Endothelial cell of umbilical vein (primary cell): ENCODE measurements around the gene KLHL10. TPM values are rescaled to one million over a fixed set of nuclear protein-coding genes. Genes with fewer than 3 reads are reported as not detected.

ENCODE experiments used
- BruUV-seq: library from RNA; stranded (reverse); fragments of 400-500 nt; replicated peaks from 2 replicates; lab custom pipeline; 2021; lab: Mats Ljungman, UMichigan
- CTCF ChIA-PET: fragments of 300-600, 350-600 bp; sonication (Branson Sonifier 250); formaldehyde crosslinking; loops from one replicate; lab custom pipeline; 2021; ENCODE audit warnings: antibody characterized with exemption, inconsistent platforms; lab: Charles Lee
- POLR2A ChIA-PET: fragments of 300-600, 350-600 bp; sonication (Branson Sonifier 250); formaldehyde crosslinking; loops from one replicate; lab custom pipeline; 2021; ENCODE audit warnings: antibody characterized with exemption, inconsistent platforms; lab: Charles Lee
- DNase-seq: peaks from one replicate; pipeline ENCODE4 v3.0.0-alpha.2; 2011; ENCODE audit warnings: low read depth, low spot score
- FAIRE-seq: peaks from 2 replicates; lab custom pipeline; 2011; peaks lifted over from hg19 to GRCh38; lab: Jason Lieb, UNC
- H2AFZ ChIP-seq: 2 replicates; pipeline ENCODE4 v1.6.0; 2012; ENCODE audit warnings: low read depth, low read length, control low read depth, inconsistent platforms
- H3K27ac ChIP-seq: 2 replicates; pipeline ENCODE4 v1.5.1; 2011; ENCODE audit warnings: low read depth, mild to moderate bottlenecking, control low read depth, low read length, moderate library complexity; ENCODE audit not compliant: insufficient read depth
- H3K27me3 ChIP-seq, 2 experiments: 2 replicates each; pipeline versions ENCODE4 v1.6.0 to v1.6.1; 2011; ENCODE audit warnings: low read length in 2 of 2, mixed read lengths in 1 of 2; ENCODE audit not compliant: control insufficient read depth in 2 of 2, insufficient read depth in 2 of 2
- H3K36me3 ChIP-seq, 2 experiments: 2 replicates in 1 of 2; 3 replicates in 1 of 2; pipeline ENCODE4 v1.5.1; 2011; ENCODE audit warnings: low read length in 2 of 2, mild to moderate bottlenecking in 1 of 2, moderate library complexity in 1 of 2; ENCODE audit not compliant: control insufficient read depth in 2 of 2, insufficient read depth in 2 of 2; ENCODE audit errors: extremely low read depth in 1 of 2
- H3K4me1 ChIP-seq: 3 replicates; pipeline ENCODE4 v1.5.1; 2011; ENCODE audit warnings: mild to moderate bottlenecking, low read length; ENCODE audit not compliant: control insufficient read depth, insufficient read depth; ENCODE audit errors: extremely low read depth
- H3K4me2 ChIP-seq: 2 replicates; pipeline ENCODE4 v1.6.1; 2011; ENCODE audit warnings: low read length, control low read depth, mixed read lengths; ENCODE audit not compliant: insufficient read depth
- H3K4me3 ChIP-seq, 3 experiments: fragments of 200-600 bp in 1 of 3; sonication (generic), shearing (Covaris generic) in 1 of 3; replicated peaks in 1 of 3; 2 replicates each; pipeline ENCODE4 v1.5.1; 2011 to 2016; ENCODE audit warnings: control low read depth in 3 of 3, low read length in 3 of 3, mild to moderate bottlenecking in 2 of 3, inconsistent platforms in 1 of 3, low read depth in 1 of 3, moderate library complexity in 1 of 3; ENCODE audit not compliant: insufficient read depth in 1 of 3
- H3K79me2 ChIP-seq: 2 replicates; pipeline ENCODE4 v1.6.0; 2012; ENCODE audit warnings: low read length, inconsistent platforms; ENCODE audit not compliant: control insufficient read depth, insufficient read depth
- H3K9ac ChIP-seq: replicated peaks from 2 replicates; pipeline ENCODE3; 2011; ENCODE audit warnings: low read length, control low read depth; ENCODE audit not compliant: insufficient read depth; ENCODE audit errors: extremely low read depth
- H3K9me1 ChIP-seq: replicated peaks from 3 replicates; pipeline ENCODE4 v1.6.0; 2011; ENCODE audit warnings: mild to moderate bottlenecking, low read length; ENCODE audit not compliant: control insufficient read depth, insufficient read depth; ENCODE audit errors: extremely low read depth
- H3K9me3 ChIP-seq: replicated peaks from 2 replicates; pipeline ENCODE4 v1.5.1; 2012; ENCODE audit warnings: low read length, inconsistent platforms; ENCODE audit not compliant: control insufficient read depth, insufficient read depth
- H4K20me1 ChIP-seq: replicated peaks from 2 replicates; pipeline ENCODE3; 2011; ENCODE audit warnings: mild to moderate bottlenecking, low read length; ENCODE audit not compliant: control insufficient read depth, insufficient read depth; ENCODE audit errors: extremely low read depth
- FOS ChIP-seq: IDR thresholded peaks from 2 replicates; pipeline ENCODE4 v1.6.1; 2011; ENCODE audit warnings: mild to moderate bottlenecking, low read length, moderate library complexity, borderline replicate concordance; ENCODE audit not compliant: insufficient read depth
- MYC ChIP-seq: IDR thresholded peaks from one replicate; pipeline ENCODE4 v1.6.1; 2011; ENCODE audit warnings: mild to moderate bottlenecking, low read depth, low read length
- POLR2A ChIP-seq: IDR thresholded peaks from 2 replicates; pipeline ENCODE4 v1.6.1; 2012; ENCODE audit warnings: low read depth, mild to moderate bottlenecking, control low read depth, low read length
- POLR2AphosphoS5 ChIP-seq: IDR thresholded peaks from 2 replicates; pipeline ENCODE4 v1.6.1; 2012; ENCODE audit warnings: low read depth, mild to moderate bottlenecking, control low read depth, low read length, moderate library complexity; ENCODE audit not compliant: insufficient read depth
- dilution Hi-C: fragments of 300-500 bp; cut with MboI; formaldehyde crosslinking; loops from one replicate; pipeline ENCODE4 v1.15.0; 2019; ENCODE audit warnings: low sequenced_read_pairs; ENCODE audit not compliant: extremely low pct_ligation_motif_present
- intact Hi-C: fragments of 100-400 bp; cut with micrococcal nuclease; formaldehyde crosslinking; loops from one replicate; pipeline ENCODE4 v1.10.0; 2022
- polyA plus RNA-seq, 4 experiments: library from polyadenylated mRNA; depleted of rRNA in 3 of 4; stranded (reverse) in 3 of 4; unstranded in 1 of 4; fragments of >200 nt; gene quantifications; 2 replicates each; pipeline versions ENCODE4 v1.2.1 to v1.2.3, GENCODE V29; 2011 to 2012; ENCODE audit warnings: missing spikeins in 1 of 4
- total RNA-seq: library from RNA; stranded (reverse); gene quantifications from 2 replicates; pipeline ENCODE4 v1.2.3, GENCODE V29; 2021
- TF ChIP-seq, protein P1 (sequence below), 2 donors: IDR thresholded peaks; 1 replicate in 1 of 2; 2 replicates in 1 of 2; pipeline ENCODE4 v1.5.1; 2011; ENCODE audit warnings: low read length in 2 of 2, mild to moderate bottlenecking in 2 of 2, moderate library complexity in 2 of 2, control low read depth in 1 of 2, inconsistent platforms in 1 of 2, low read depth in 1 of 2; ENCODE audit not compliant: insufficient read depth in 1 of 2; ENCODE audit errors: extremely low read depth in 1 of 2

KLHL10 gene
- total and polyA plus RNA-seq, 2 donors (not counting 3 experiments of a cell fraction or from before 2014, with no cell fraction given), result 0.10 TPM; not detected in 1

DNA sequence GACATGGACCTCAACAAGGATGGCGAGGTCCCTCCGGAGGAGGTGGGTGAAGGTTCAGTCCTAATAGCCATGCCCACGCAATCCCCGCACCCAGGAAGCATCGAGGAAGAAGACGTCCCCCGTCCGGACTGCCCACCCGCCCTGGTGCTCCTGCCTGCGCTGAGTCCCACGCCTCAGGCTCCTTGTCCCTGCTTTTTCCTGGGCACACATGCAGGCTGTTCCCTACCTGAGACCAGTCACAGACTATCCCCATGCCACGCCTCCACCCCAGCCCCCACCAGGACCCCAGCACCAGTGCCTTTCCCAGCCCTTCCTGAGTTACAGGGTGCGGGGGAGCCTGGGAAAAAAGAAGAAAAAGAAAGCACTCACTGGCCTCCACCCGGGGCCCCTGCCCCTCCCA, 15.8 kb upstream of the KLHL10 start:
- dilution Hi-C loops (no loop called here), intact Hi-C loops (no loop called here)
- no peak overlapping the region for H3K4me2 ChIP-seq
- CTCF ChIA-PET, result interaction anchor here (1.0 kb wide), 1 partner anchor 43 kb away, joined by 3 read pairs; the partner anchor contains the start of gene KLHL11
- no peak overlapping the region for H3K4me3 ChIP-seq
- no TSS peak for BruUV-seq
- DNase-seq (no peak), FAIRE-seq (no peak)
- H3K9me1 ChIP-seq, result no peaks in the 10 kb centered on the region
- H3K4me1 ChIP-seq, result no peaks in the 10 kb centered on the region
- H3K79me2 ChIP-seq, result peaks cover 3% of the 10 kb centered on the region
- TF ChIP-seq POLR2A, result no peak
- no peak for TF ChIP-seq MYC
- H4K20me1 ChIP-seq, result no peaks in the 10 kb centered on the region
- H3K9me3 ChIP-seq, result no peaks in the 10 kb centered on the region
- POLR2A ChIA-PET, result interaction anchor here (0.5 kb wide), 1 partner anchor 58 kb away, joined by 4 read pairs; no protein-coding TSS in a partner anchor
- H3K9ac ChIP-seq, result no peak overlapping the region
- no peak overlapping the region for H3K27ac ChIP-seq
- H2AFZ ChIP-seq, result no peak overlapping the region
- H3K27me3 ChIP-seq, result no peaks in the 10 kb centered on the region
- peaks cover 0 to 33% of the 10 kb centered on the region in 2 experiments for H3K36me3 ChIP-seq

DNA sequence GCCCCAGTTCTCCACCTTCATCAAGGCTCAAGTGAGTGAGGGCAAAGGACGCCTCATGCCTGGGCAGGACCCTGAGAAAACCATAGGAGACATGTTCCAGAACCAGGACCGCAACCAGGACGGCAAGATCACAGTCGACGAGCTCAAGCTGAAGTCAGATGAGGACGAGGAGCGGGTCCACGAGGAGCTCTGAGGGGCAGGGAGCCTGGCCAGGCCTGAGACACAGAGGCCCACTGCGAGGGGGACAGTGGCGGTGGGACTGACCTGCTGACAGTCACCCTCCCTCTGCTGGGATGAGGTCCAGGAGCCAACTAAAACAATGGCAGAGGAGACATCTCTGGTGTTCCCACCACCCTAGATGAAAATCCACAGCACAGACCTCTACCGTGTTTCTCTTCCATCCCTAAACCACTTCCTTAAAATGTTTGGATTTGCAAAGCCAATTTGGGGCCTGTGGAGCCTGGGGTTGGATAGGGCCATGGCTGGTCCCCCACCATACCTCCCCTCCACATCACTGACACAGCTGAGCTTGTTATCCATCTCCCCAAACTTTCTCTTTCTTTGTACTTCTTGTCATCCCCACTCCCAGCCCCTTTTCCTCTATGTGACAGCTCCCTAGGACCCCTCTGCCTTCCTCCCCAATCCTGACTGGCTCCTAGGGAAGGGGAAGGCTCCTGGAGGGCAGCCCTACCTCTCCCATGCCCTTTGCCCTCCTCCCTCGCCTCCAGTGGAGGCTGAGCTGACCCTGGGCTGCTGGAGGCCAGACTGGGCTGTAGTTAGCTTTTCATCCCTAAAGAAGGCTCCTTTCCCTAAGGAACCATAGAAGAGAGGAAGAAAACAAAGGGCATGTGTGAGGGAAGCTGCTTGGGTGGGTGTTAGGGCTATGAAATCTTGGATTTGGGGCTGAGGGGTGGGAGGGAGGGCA, 15.1 kb upstream of the KLHL10 start:
- Histone ChIP-seq H3K27me3 (no peaks in the 10 kb centered on the region), H3K4me1 (no peaks in the 10 kb centered on the region), H3K79me2 (no peaks in the 10 kb centered on the region), H3K4me2 (no peak overlapping the region), H3K9ac (no peak overlapping the region), H3K27ac (no peak overlapping the region), H3K9me1 (no peaks in the 10 kb centered on the region), H2AFZ (no peak overlapping the region), H3K36me3 (peaks cover 3 to 33% of the 10 kb centered on the region in 2 experiments), H3K9me3 (no peaks in the 10 kb centered on the region), H3K4me3 (no peak overlapping the region), H4K20me1 (no peaks in the 10 kb centered on the region)
- CTCF ChIA-PET, result interaction anchor here (0.9 to 1.1 kb wide), 3 partner anchors 11 to 43 kb away, joined by 3 read pairs; partner anchors contain the start of genes KLHL11 and P3H4
- TF ChIP-seq FOS, result no peak
- no peak for TF ChIP-seq MYC
- TF ChIP-seq, protein P1, sequence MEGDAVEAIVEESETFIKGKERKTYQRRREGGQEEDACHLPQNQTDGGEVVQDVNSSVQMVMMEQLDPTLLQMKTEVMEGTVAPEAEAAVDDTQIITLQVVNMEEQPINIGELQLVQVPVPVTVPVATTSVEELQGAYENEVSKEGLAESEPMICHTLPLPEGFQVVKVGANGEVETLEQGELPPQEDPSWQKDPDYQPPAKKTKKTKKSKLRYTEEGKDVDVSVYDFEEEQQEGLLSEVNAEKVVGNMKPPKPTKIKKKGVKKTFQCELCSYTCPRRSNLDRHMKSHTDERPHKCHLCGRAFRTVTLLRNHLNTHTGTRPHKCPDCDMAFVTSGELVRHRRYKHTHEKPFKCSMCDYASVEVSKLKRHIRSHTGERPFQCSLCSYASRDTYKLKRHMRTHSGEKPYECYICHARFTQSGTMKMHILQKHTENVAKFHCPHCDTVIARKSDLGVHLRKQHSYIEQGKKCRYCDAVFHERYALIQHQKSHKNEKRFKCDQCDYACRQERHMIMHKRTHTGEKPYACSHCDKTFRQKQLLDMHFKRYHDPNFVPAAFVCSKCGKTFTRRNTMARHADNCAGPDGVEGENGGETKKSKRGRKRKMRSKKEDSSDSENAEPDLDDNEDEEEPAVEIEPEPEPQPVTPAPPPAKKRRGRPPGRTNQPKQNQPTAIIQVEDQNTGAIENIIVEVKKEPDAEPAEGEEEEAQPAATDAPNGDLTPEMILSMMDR (IDR thresholded peaks at IDR 0.05; ENCODE audit: extremely low read depth in 1 of 2, insufficient read depth in 1 of 2, low read depth in 1 of 2, low read length in 2 of 2), result no peak
- TF ChIP-seq POLR2AphosphoS5, result no peak
- TF ChIP-seq POLR2A, result peak; percentile 28
- no peak for FAIRE-seq
- intact Hi-C loops (no loop called here), dilution Hi-C loops (no loop called here)
- POLR2A ChIA-PET, result interaction anchor here (0.5 kb wide), 1 partner anchor 58 kb away, joined by 4 read pairs; no protein-coding TSS in a partner anchor
- DNase-seq, result no peak
- BruUV-seq, result TSS peak; percentile 62
